Purkinje cell (primary cell): Measurements from ENCODE around the gene FILIP1. TPM values are rescaled to one million over a fixed set of nuclear protein-coding genes. Genes with fewer than 3 reads are reported as not detected.

Source experiments
- polyA plus RNA-seq: library from polyadenylated mRNA; unstranded; fragments of >200 nt; fragmentation: Nextera tagmentation; gene quantifications from 2 replicates; pipeline ENCODE4 v1.2.1, GENCODE V29; 2014

FILIP1 gene
- 0.32 and 2.6 TPM in 2 replicates for polyA plus RNA-seq

GRCh38 chr6:75493400-75494064, at the start of gene FILIP1:
Gene FILIP1, minus strand, starts transcription at chr6:75493800. Its CDS starts 78,828 bp downstream, at chr6:75414972.

GRCh38 chr6:75284632-75285282, 208.8 kb downstream of the FILIP1 start, which contains the start of gene TMEM30A:
Gene TMEM30A, minus strand, starts transcription at chr6:75284792. Its CDS starts 154 bp downstream, at chr6:75284638.

DNA sequence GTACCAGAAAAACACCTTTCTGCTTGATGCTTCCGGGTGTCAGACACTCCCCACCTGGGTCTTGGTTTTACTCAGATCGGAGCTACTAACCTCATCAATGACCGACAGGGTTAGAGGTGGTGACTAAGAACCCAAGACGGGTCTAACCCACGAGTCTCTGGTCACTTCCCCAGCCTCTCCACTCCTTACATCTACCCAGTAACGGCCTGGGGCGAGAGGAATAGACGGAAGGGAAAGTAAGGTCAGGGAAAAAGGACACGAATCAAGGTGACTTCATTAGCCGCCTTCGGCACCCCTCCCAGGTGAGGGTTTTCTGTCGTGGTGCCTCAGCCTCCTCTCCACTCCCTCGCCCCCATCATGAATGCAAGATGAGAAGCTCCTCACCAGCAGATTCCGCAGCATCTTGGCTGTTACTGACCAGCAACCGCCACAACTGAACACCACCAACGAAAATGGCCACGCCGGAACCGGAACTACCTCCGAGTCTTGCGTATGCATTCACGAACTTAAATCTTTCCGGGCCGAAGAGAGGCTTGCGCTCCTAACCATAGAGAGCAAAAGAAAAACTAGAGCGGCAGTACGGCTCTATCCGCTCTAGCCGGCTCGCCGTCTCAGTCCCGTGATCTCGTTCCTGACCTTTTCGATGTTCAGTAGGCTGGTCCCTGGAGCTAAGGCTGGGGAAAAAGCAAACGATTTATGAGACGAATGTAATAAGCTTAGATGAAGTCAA, 250.1 kb downstream of the FILIP1 start, which contains the start of gene COX7A2:
TSS of gene COX7A2 (minus strand) at position 469 of the 730 bp plus-strand sequence. CDS start at position 402, 67 bp downstream.

Other genes with a start within 250 kb of the FILIP1 start
- 3,025 and 3,655 TPM in 2 replicates for gene COX7A2, start 250.0 kb downstream of the FILIP1 start, polyA plus RNA-seq
- gene TMEM30A, start 209.0 kb downstream of the FILIP1 start, polyA plus RNA-seq, result 92.1 and 98.1 TPM in 2 replicates
- gene SENP6, start 108.1 kb upstream of the FILIP1 start, polyA plus RNA-seq, result 52.5 and 70.0 TPM in 2 replicates